Right lobe of liver (tissue), 6 donors: Measurements from ENCODE around the gene PLPP6. TPM values are rescaled to one million over a fixed set of nuclear protein-coding genes. Genes with fewer than 3 reads are reported as not detected.

Experiments used
- ATAC-seq, 4 donors: fragments of 200-7000 bp; cut with Tn5 transposase; one replicate each; pipeline ENCODE4 v1.9.1; 2020; ENCODE audit warnings: mild to moderate bottlenecking in 4 of 4, moderate library complexity in 4 of 4
- DNase-seq, 3 donors: peaks; one replicate each; pipeline ENCODE4 v3.0.0-alpha.2; 2020
- H3K27ac ChIP-seq, 3 donors: fragments of 200-600 bp; one replicate each; pipeline ENCODE4 v1.8.0; 2022
- H3K27me3 ChIP-seq, 2 donors: fragments of 200-600 bp; one replicate each; pipeline ENCODE4 v1.8.0; 2022
- H3K36me3 ChIP-seq, 4 donors: fragments of 200-600 bp; sonication (generic) in 1 of 4; one replicate each; pipeline versions ENCODE4 v1.5.1 to v1.8.0; 2017 to 2022; ENCODE audit warnings: control low read depth in 1 of 4
- H3K4me1 ChIP-seq, 4 donors: fragments of 200-600 bp; sonication (generic) in 1 of 4; one replicate each; pipeline versions ENCODE4 v1.5.1 to v1.8.0; 2017 to 2022; ENCODE audit warnings: control low read depth in 1 of 4
- H3K4me3 ChIP-seq, 3 donors: fragments of 200-600 bp; one replicate each; pipeline ENCODE4 v1.8.0; 2022
- H3K9me3 ChIP-seq, 4 donors: fragments of 200-600 bp; sonication (generic) in 1 of 4; one replicate each; pipeline versions ENCODE4 v1.5.1 to v1.8.0; 2017 to 2022; ENCODE audit warnings: control low read depth in 1 of 4
- CTCF ChIP-seq, 4 donors: fragments of 200-600 bp in 3 of 4; fragments of 450-650 bp in 1 of 4; IDR thresholded peaks; one replicate each; pipeline versions ENCODE4 v1.5.1 to v1.8.0; 2016 to 2022; ENCODE audit warnings: antibody characterized with exemption in 4 of 4, mild to moderate bottlenecking in 2 of 4
- POLR2A ChIP-seq: fragments of 450-650 bp; IDR thresholded peaks from one replicate; pipeline ENCODE4 v1.6.1; 2017; ENCODE audit warnings: antibody characterized with exemption, mild to moderate bottlenecking
- WGBS: methylation state at CpG from one replicate; pipeline ENCODE4 v1.1.6; 2018; ENCODE audit warnings: low coverage, low lambda C conversion rate; ENCODE audit not compliant: insufficient coverage; ENCODE audit errors: missing lambda C conversion rate; 5-methylcytosine and 5-hydroxymethylcytosine counted together
- intact Hi-C, 2 donors: fragments of 100-400 bp; cut with DNase I; formaldehyde crosslinking; loops; one replicate each; pipeline versions ENCODE4 v1.11.2 to v1.14.1; 2022
- total RNA-seq, 6 experiments: library from RNA; depleted of rRNA in 2 of 6; stranded (reverse); fragments of >200 nt in 2 of 6; fragmentation: NEBNext Ultra II Directional in 3 of 6; extraction: Animal tissue kit (Norgen Biotek cat#: 25700) in 3 of 6; gene quantifications; one replicate each; pipeline versions ENCODE4 v1.1.0 to v1.2.4, GENCODE V29; 2016 to 2023
- donor health status: DM: no; HTN: yes; CAD: no.
- donor health status: DM: no; HTN: no; CAD: no.
- donor health status: DM: no; HTN: no; CAD: no.
- donor health status: DM: no; HTN: yes; CAD: no.
- donor health status: DM: no; HTN: yes; CAD: no.

PLPP6 gene
- total RNA-seq, 6 experiments from 2014 or later: 7.8 to 12.4 (median 9.3) TPM

DNA sequence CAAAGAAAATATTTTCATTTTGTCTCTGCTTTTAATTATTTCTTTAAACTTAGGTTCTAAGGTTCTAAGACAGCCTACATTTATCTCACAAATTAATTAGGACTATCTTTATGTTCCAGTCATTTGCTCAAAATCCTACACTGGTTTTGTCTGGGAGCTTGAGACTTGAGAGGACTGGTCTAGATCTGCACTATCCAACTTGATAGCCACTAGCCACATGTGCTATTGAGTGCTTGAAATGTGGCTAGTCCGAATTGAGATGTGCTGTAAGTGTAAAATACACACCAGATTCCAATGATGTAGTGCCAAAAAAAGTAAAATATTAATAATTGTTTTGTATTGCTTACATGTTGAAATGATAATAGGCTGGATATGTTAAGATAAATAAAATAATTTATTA, 24.5 kb downstream of the PLPP6 start:
- no peak for DNase-seq
- peaks cover 0 to 2% (median 0%) of the 10 kb centered on the region in 4 donors for H3K4me1 ChIP-seq
- H3K9me3 ChIP-seq: no peaks in the 10 kb centered on the region
- H3K27me3 ChIP-seq: no peaks in the 10 kb centered on the region
- H3K27ac ChIP-seq: no peak overlapping the region
- ATAC-seq: no peak
- TF ChIP-seq CTCF (IDR thresholded peaks at IDR 0.05) (no peak), POLR2A (no peak)
- intact Hi-C loops: no loop called here
- H3K4me3 ChIP-seq: no peak overlapping the region
- 19% methylated on average over 1 of the region's 1 CpG for WGBS
- peaks cover 0 to 32% (median 3%) of the 10 kb centered on the region in 4 donors for H3K36me3 ChIP-seq

DNA sequence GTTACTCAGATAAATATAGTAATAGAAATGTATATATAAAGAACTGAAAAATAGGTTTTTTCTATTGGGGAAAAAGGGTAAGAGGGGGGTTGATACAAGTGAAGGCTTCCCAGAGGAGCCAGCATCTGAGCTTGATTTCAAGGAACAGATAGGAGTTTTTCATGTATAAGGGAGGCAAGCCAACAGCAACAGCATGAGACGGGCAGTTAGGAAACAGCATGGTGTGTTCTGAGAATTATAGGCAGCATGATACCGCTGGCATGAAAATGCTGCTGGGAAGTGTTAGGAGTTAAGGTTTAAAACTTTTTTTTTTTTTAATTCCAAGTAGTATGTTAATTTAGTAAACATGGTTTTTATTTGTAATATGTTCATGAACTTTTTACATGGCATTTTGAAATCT, 26.9 kb downstream of the PLPP6 start:
- peaks cover 0 to 36% (median 3%) of the 10 kb centered on the region in 4 donors for H3K36me3 ChIP-seq
- intact Hi-C loops: no loop called here

DNA sequence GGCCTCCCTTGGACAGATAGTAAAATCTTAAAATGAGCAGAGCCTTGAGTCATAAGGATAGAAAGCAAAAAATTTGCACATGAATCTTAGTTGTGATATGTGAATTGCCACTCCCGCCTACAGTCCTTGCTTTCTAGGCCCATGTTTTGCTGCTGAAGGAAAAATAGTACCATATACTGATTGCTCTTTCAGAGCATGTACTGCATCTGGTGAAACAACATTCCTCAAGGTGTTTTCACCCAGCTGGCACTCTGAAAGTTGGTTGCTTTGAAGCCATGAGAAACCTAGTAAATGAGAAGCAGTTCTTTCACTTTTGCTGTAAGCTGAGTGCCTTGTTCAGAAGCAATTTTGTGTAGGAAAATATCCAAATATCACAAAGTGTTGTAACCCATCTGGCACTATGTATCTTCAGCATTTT, 27.6 kb downstream of the PLPP6 start:
- Histone ChIP-seq H3K27me3 (no peaks in the 10 kb centered on the region), H3K36me3 (peaks cover 0 to 41% (median 3%) of the 10 kb centered on the region in 4 donors), H3K4me3 (no peak overlapping the region), H3K4me1 (no peaks in the 10 kb centered on the region), H3K27ac (no peak overlapping the region), H3K9me3 (no peaks in the 10 kb centered on the region)
- no peak for ATAC-seq
- no peak for DNase-seq
- WGBS: 85% methylated on average over 1 of the region's 1 CpG
- TF ChIP-seq POLR2A (no peak), CTCF (IDR thresholded peaks at IDR 0.05) (no peak)
- intact Hi-C loops: no loop called here

More for the DNA sequence above, 26.9 kb downstream of the PLPP6 start:
- Histone ChIP-seq H3K27me3 (no peaks in the 10 kb centered on the region), H3K4me1 (no peaks in the 10 kb centered on the region), H3K9me3 (no peaks in the 10 kb centered on the region), H3K4me3 (no peak overlapping the region), H3K27ac (no peak overlapping the region)
- no peak for DNase-seq
- no peak for TF ChIP-seq POLR2A
- TF ChIP-seq CTCF (IDR thresholded peaks at IDR 0.05): no peak
- ATAC-seq: no peak
- 63% methylated on average over 1 of the region's 2 CpGs for WGBS

GRCh38 chr9:4690144-4690543, 28.1 kb downstream of the PLPP6 start:
- no peak overlapping the region for H3K27ac ChIP-seq
- ATAC-seq: no peak
- no peak overlapping the region for H3K4me3 ChIP-seq
- WGBS: 81% methylated on average over 2 of the region's 4 CpGs
- H3K36me3 ChIP-seq: peaks cover 0 to 38% (median 3%) of the 10 kb centered on the region in 4 donors
- H3K4me1 ChIP-seq: no peaks in the 10 kb centered on the region
- no peaks in the 10 kb centered on the region for H3K27me3 ChIP-seq
- no peak for DNase-seq
- intact Hi-C loops: no loop called here
- TF ChIP-seq CTCF (IDR thresholded peaks at IDR 0.05): no peak
- no peak for TF ChIP-seq POLR2A
- no peaks in the 10 kb centered on the region for H3K9me3 ChIP-seq

DNA sequence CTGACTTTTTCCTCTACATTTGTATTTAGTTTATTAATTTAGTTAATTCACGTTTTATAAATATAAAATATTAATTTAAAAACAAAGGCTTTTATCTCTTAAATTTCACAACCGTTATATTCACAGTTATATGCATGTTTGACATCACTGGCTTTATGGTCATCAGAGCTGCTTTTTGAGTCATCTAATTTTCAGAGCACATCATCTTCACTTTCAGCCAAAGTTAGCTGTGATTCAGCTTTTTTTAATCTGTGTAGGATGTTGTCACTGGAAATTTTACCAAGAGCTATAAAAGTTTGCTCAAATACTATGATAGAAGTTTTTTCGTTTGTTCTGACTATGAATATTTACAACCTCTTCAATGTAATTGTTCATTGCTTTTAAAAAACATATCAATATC, 29.7 kb downstream of the PLPP6 start:
- H3K36me3 ChIP-seq: peaks cover 0 to 25% (median 5%) of the 10 kb centered on the region in 4 donors
- H3K4me1 ChIP-seq: no peaks in the 10 kb centered on the region
- DNase-seq: no peak

More for the DNA sequence above, 29.7 kb downstream of the PLPP6 start:
- 86% methylated on average over 3 of the region's 3 CpGs for WGBS
- no peak overlapping the region for H3K4me3 ChIP-seq
- TF ChIP-seq CTCF (IDR thresholded peaks at IDR 0.05) (no peak), POLR2A (no peak)
- H3K9me3 ChIP-seq: no peaks in the 10 kb centered on the region
- intact Hi-C loops: no loop called here
- H3K27me3 ChIP-seq: no peaks in the 10 kb centered on the region
- no peak for ATAC-seq
- H3K27ac ChIP-seq: no peak overlapping the region
